HG02763 (cell line): Measurements from ENCODE around the gene HS3ST1.

Experiments used
- ATAC-seq: cut with Tn5 transposase; IDR thresholded peaks from one replicate; pipeline ENCODE4 v1.9.1; 2021; ENCODE audit warnings: mild to moderate bottlenecking, moderate library complexity; ENCODE audit not compliant: unreplicated experiment

The HS3ST1 gene

DNA sequence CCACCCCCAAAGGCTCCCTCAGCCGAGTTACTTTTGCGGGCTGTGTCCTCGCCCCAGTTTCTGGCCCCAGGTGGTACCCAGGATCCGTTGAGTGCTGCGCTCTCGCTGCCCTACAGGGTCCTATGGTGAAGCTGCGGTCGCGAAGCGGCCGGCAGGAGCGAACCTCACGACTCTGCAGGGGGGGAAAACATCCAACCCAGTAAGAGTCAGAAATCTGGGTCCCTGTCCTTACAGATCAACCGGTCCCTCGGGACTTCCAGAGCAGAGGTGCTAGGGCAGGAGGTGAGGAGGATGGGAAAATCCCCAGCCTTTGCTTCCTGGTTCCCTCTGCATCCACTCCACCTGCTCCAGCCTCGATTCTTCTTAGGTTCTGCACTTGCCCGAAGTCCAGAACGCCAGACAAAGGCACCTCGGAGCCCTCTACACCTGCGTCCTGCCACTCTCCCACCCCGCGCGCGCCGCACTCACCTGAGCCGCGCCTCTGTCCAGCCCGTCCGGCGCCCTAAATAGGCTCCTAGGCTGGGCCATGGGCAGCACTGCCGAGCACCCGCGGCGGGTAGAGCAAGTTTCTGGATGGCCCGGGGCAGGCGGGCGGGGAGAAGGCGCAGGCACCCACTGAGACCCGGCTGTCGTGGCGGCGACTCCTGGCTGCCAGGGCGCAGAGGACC, at the start of gene HS3ST1:
TSS of gene HS3ST1 (minus strand) at position 664 of the 668 bp plus-strand sequence. CDS start 28,889 bp downstream, outside the sequence.
- peak; percentile 32 for ATAC-seq

DNA sequence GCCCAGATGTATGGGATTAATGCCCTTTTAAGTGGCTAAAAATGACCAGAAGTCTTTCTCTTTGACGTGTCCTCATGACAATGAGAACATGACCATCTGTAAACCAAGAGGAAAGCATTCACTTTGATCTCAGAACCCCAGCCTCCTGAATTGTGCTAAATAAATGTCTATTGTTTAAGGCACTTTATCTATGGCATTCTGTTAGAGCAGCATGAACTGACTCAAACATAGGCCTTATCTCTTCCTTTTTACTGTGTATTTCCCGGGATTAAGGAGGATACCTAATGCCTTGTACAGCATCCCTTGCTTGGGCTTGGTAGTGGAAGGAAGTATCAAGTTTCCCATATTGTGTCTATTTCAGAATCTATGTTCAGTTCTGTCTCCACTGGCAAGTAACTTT, 47.2 kb upstream of the HS3ST1 start:
- ATAC-seq = no peak

DNA sequence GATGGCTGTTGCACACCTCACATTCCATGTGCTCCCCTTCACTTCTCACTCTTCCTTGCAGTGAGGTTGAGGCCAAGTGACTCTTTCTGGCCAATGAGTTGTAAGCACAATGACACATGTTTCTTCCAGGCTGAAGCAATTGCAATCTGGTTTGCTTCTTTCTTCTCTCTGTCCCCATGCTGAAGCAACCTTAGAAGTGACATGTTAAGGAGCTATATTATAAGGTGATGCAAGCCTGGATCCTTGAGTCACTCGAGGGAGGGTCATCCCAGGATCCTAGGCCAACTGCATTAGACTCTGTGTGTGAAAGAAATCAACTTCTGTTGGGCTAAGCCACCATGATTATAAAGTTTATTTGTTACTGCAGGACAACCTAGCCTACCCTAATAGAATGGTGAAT, 45.5 kb upstream of the HS3ST1 start:
- no peak for ATAC-seq

DNA sequence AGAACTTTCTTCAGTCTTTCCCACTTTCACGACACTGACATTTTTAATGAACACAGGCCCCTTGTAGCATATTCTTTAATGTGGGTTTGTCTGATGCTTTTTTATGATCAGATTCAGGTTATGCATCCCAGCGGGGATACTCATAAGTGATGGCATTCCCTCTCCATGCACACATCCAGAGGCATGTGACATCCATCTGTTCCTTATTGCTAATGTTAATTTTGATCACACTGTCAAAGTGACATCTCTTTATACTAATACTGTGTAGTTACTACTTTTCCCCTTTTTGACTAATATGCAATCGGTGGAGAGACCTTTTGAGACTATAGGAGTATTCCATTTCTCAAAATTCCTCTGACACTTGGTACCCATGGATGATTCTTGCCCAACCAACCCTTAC, 43.8 kb upstream of the HS3ST1 start:
- no peak for ATAC-seq

DNA sequence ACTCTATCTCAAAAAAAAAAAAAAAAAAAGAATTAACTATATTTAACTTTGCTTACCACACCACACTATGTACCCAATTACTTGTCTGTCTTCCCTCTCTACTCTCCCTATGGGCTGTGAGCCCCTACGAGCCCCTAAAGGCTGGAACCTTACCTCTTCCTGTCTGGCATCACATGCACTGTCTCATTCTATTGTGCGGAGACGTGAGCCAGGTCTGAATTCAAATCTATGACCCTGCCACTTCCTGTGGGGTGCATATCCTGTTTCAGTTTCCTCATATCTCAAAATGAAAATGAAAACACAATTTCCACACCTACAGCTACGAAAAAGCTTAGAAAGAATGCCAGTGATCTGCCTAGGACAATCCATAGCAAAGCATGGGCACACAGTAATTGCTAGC, 42.9 kb upstream of the HS3ST1 start:
- ATAC-seq = peak; percentile 60

DNA sequence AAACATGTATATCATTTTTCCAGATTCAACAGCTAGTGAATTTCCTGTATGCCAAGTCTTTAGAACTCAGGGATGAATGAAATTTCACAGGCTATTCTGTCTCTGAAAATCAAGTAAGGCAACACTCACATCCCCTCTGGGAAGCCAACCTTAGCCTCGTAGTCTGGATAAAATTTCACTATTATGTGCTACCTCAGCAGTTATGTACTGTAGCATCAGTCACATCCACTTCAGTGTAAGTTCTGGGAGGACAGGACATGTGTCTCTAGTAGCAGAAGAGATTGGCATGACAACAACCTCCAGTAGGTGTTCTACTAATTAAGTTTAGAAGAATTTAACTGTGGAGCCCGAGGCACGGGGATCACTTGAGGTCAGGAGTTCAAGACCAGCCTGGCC, 42.4 kb upstream of the HS3ST1 start:
- no peak for ATAC-seq

DNA sequence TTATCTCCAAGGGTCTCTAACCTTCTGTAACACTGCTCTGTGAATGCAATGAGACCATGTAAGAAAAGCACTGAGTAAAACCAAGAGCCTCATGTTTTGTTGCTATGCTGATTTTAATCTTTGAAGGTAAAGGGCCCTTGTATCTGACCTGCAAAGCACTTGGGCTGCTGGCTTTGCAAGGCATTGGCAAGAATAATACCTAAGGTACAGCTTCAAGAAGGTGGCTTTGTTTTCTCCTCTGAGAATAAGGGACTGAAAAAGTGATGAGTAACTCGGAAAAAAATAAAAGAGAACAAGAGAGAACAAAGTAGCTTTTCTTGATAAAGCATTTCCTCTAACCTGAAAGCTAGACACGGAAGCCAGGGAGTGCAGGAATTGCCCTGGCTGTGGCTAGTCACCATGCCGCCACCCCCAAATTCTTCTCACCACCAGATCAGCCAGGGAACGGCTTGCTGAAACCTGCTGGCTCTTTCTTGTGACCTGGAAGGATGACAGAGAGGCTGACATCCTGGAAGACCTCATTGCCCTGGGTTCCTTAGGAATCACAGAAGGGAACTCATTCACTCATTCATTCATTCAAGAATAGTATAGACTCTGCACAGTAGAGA, 41.8 kb upstream of the HS3ST1 start:
- peak; percentile 43 for ATAC-seq

DNA sequence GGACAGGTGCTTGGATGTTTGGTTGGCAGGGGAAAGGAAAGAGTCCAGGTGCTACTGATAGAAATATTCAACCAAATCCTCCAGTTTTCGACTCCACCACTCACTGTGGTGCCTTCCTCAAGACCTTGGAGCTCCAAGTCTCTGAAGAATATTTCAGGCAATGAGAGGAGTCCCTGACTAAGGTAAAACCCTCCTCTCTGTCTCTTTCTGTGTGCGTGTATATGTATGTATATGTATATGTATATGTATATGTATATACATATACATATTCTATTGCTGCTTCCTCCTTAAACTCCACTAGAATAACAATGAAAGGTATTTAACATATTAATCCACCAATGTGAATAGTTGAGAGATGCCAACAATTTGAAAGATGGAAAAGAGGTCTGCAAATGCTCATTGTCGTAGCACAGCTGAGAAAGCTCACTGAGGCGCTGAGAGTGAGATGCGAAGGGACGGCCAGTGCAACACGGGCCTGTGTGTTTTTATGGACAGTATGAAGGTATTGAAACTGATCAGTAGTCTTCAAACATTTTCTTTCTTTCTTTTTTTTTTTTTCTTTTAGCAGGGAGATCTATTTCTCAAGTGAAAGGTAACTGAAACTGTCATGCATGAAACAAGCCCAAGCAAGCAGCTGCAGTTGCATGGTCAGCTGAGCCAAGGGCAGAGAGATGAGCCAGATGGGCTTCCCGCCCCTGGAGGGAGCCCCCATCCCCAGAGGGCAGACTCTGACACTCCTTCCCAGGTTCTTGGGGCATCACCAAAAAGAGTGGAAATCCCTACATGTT, 41.1 kb upstream of the HS3ST1 start:
- ATAC-seq = peak; percentile 74

DNA sequence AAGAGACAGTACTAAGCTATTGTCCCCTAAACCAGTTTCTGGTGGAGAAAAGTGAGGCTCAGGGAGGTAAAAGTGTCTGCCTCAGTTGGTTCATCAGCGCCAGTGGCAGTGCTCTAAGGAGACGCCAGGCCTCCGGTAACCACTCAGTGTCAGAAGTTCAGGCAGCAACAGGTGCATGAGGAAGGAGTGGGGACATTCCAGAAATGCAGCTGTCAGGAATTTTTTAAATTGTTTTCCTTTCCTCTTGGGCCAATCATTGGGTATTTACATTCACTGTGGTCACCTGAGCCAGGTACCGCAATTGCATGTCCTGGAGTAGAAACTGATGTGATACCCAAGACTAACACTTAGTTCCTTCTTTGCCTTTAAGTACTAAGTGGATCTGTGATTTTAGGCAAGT, 40.2 kb upstream of the HS3ST1 start:
- no peak for ATAC-seq

DNA sequence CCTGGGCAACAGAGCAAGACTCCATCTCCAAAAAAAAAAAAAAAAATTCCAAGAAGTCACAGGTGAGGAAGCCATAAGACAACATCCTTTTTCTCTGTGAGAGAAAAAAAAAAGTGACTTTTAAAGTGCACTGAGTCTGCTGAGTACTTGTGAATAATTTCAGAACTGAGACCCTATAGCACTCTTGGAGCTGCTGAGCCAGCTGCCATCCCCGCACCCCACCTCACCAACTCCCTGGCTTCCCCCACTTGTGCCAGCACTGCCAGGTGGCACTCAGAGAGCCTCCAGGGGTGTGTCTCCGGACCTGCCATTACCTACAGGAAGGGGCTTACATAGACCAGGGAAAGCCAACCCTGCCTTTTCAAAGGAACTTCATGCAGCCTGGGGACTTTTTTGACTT, 39.2 kb upstream of the HS3ST1 start:
- ATAC-seq = no peak

DNA sequence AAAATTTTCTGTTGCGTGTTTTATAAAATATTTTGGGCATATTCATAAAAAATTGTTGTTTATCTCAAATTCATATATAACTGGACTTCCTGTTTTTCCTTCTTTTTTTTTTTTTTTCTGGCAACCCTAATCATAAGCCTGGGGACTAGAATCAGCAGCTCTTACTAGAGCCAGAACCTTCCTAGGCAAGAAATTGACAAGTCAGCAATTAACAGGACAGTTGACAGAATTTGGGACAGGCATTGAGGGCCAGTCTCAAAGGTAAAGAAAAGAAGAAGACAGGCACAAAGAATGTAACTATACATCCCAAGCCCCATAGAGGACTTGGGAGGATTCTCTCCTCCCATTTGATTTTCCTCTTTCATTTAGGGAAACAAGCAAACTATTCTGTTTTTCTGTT, 35.0 kb upstream of the HS3ST1 start:
- no peak for ATAC-seq

DNA sequence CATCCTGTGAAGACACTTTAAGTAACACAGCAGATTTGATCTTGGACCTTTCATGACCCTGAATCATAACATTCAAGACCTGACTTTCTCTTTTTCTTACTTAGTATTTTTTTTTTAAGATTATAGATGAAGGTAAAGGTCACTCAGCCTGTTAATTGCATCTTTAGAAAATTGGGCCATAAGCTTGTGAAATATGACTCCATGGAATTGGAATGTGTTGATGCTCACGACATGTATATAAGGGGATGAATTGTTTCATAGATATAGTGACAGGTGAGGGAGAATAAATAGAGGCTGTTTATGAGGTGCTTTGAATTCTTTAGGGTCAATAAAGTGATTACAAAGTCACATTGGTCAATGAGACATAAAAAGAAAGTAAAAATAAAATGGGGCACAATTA, 27.7 kb upstream of the HS3ST1 start:
- no peak for ATAC-seq

DNA sequence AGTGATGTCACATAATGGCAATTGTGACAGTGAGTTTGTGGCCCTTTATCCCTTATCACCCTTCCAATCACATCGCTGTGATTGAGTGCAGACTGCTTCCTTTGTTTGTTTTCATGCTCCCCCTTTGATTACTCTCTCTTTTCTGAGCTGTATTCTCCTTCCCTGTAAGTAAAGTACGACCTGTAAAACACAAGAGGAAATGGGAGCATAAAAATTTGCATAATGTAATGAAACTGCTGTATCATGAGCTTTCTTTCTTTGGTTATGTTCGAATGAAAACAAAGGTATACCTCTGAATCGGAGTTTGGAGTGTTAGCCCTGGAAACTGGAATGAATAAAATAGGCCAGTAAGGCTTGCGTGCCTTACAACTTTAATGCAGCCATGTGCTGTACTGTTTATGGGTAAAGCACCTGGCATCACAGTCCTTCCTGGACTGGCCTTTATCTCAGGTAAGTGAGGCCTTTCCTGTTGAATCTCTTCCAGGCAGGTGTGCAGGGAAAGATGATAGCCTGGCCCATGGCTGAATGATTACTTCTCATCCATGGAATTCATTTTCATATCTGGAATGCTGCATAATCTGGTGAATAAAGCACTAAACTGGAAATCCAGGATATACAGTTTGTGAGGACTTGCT, 26.6 kb upstream of the HS3ST1 start:
- ATAC-seq = no peak

DNA sequence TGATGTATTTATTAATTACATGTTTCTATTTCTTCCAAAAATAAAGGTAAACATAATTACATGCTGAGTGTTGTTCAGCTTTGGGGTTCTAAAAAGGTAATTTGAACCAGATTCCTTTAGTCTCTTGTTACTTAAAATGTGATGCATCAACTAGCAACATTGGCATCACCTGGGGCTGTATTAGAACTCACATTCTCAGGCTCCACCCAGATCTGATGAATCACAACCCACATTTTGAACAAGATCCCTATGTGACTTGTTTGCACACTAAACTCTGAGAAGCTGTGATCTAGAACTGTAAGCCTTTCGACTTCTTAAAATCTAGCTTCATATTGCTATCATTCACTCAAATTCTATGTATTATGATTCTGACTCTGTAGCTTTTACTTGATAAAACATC, 23.0 kb upstream of the HS3ST1 start:
- no peak for ATAC-seq

DNA sequence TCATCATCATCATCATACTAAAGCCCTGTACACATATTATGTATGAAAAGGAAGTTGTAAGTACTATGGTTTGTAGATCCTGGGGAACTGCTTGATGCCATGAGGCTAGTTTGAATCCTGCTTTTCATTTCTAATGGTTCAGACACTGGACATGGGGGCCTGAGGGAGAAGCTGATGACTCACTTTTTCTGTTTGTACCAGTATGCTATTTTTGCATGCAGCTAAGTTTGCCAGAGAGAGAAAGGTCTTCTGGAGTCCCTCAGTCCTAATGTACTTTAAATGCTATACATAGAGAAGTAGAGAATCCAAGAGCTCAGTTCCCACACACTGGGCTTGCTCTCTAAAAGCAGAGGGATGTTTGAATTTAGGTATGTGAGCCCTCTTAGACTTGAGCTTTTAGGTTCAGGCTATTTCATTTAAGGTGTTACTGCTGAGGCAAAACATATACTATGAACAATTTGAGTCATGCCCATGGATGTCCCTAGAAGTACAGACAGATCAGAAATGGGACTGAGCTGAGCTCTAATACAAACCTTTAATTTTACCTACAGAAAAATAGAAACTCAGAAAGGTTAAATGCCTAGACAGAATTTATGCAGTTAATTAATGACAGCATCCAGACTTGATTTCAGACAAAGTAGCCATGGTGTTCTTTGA, 17.6 kb upstream of the HS3ST1 start:
- no peak for ATAC-seq

DNA sequence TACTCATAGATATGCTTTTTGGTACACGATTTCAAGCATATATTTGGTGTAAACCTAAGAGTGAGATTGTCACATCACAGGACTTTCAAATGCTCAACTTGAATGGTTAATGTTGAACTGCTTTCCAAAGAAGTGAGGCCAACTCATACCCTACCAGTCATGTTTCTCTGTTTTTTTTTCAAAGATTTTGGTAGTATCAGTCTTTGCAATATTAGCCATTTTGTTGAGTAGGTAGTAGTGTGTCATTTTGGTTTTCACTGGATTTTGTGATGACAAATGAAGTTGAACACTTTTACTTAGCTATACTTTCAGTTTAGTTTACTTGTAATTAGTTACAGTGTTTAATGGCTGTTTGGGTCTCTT, 12.5 kb upstream of the HS3ST1 start:
- ATAC-seq = no peak

DNA sequence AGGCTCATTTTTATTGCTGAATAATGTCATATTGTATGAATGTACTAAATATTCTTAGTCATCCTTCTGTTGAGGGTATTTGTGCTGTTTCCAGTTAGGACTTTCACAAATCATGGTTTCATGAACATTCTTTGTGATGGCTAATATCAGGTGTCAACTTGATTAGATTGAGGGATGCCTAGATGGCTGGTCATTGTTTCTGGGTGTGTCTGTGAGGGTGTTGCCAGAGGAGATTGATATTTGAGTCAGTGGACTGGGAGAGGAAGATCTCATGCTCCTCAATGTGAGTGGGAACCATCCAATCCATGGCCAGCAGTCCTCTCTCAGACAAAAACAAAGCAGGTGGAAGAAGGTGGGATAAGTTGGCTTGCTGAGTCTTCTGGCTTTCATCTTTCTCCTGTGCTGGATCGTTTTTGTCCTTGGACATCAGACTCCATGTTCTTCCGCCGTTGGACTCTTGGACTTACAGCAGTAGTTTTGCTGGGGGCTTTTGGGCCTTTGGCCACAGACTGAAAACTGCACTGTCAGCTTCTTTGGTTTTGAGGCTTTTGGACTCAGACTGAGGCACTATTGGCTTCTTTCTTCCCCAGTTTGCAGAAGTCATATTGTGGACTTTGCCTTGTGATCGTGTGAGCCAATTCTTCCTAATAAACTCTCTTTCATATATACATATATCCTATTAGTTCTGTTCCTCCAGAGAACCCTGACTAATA, 11.9 kb upstream of the HS3ST1 start:
- no peak for ATAC-seq

DNA sequence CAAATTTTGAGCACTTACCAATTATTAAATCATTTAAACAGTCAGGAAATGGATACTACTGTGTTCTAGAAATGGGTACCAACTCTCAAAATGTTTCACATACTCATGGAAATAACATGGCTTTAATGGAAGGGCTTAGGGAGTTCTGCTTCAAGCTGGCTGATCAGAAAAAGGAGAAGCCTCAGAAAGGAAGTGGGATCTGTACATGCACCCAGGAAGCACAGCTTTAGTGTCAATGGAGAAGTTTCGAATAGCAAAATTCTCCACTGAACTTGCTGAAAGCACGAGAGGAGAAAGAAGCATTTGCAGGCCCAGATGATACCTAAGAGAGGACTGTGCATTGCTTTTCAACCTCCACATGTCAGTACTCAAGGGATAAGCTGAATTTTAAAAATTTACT, 11.1 kb upstream of the HS3ST1 start:
- no peak for ATAC-seq

DNA sequence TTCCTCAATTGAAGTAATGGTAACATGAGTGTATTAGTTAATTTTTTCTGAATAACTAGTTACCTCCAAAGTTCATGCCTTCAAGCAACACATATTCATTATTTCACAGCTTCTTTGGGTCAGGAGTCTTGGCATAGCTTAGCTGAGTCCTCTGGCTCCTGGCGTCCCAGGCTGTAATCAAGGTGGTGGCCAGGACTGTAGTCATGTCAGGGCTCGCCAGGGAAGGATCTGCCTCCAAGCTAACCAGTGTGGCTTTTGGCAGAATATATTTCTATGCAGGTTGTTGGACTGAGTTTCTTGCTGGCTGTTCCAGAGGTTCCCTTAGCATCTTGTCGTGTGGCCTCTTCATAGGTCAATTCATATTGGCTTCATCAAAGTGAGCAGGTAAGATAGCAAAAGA, 10.0 kb upstream of the HS3ST1 start:
- ATAC-seq = no peak

DNA sequence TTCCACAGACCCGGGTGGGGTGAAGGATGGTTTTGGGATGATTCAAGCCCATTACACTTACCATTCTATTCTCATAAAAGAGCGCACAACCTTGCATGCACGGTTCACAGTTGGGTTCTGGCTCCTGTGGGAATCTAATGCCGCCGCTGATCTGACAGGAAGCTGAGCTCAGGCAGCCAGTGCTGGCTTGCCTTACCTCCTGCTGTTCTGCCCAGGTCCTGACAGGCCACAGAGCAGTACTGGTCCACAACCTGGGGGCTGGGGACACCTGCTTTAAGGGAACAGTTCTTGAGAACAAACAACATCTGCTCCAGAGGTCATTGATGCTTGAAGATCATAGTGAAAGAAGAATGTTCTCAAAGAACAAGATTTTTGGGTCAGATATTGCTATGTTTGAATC, 8.0 kb upstream of the HS3ST1 start:
- no peak for ATAC-seq

DNA sequence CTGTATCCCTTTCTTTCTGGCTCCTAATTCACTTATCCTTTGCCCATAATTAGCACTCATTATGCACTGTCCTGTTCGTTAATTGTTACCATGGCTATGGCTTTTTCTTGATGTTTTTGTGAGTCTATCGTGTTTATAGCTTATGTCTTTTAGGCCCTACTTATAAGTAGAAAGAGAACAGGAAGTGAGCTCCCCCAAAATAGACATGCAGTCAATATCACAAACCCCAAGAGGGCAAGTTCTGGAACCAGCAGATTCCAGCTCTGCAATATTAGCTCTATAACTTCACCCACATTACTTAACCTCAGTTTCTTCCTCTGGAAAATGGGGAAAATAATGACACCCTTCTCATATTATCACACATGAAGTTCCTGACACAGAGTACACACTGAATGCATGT, 7.4 kb upstream of the HS3ST1 start:
- ATAC-seq = no peak
